HEK293 (cell line): ENCODE data around the gene PSMD8.

ENCODE experiments used
- SETDB1 ChIP-seq: IDR thresholded peaks from one replicate; pipeline ENCODE4 v1.6.1; 2017; ENCODE audit warnings: mild to moderate bottlenecking, low read length, moderate library complexity, mixed read lengths; ENCODE audit not compliant: insufficient read length
- ZNF133 ChIP-seq: fragments of 450-650 bp; formaldehyde crosslinking; IDR thresholded peaks from 2 replicates; pipeline ENCODE4 v1.5.1; 2016; ENCODE audit warnings: missing biosample characterization, missing genetic modification characterization
- ZNF169 ChIP-seq: fragments of 450-650 bp; formaldehyde crosslinking; IDR thresholded peaks from 2 replicates; pipeline ENCODE4 v1.5.1; 2016; ENCODE audit warnings: missing biosample characterization, missing genetic modification characterization
- ZNF202 ChIP-seq: fragments of 450-650 bp; formaldehyde crosslinking; IDR thresholded peaks from 2 replicates; pipeline ENCODE4 v1.5.1; 2016; ENCODE audit warnings: missing biosample characterization, missing genetic modification characterization, borderline replicate concordance
- ZNF24 ChIP-seq: fragments of 450-650 bp; formaldehyde crosslinking; IDR thresholded peaks from 2 replicates; pipeline ENCODE4 v1.5.1; 2016; ENCODE audit warnings: missing biosample characterization, missing genetic modification characterization
- ZNF311 ChIP-seq: fragments of 450-650 bp; formaldehyde crosslinking; IDR thresholded peaks from 2 replicates; pipeline ENCODE4 v1.5.1; 2017; ENCODE audit warnings: missing biosample characterization, missing genetic modification characterization, borderline replicate concordance
- ZNF433 ChIP-seq: fragments of 450-650 bp; formaldehyde crosslinking; IDR thresholded peaks from 2 replicates; pipeline ENCODE4 v1.5.1; 2016; ENCODE audit warnings: missing biosample characterization, missing genetic modification characterization, low read depth
- ZNF548 ChIP-seq: fragments of 450-650 bp; formaldehyde crosslinking; IDR thresholded peaks from 2 replicates; pipeline ENCODE4 v1.5.1; 2016; ENCODE audit warnings: missing biosample characterization, missing genetic modification characterization
- TF ChIP-seq, protein P1 (sequence below): fragments of 450-650 bp; formaldehyde crosslinking; conservative IDR thresholded peaks from 2 replicates; pipeline ENCODE4 v1.5.1; 2016; ENCODE audit warnings: low read depth, missing biosample characterization, missing genetic modification characterization
- TF ChIP-seq, protein P2 (sequence below): fragments of 450-650 bp; formaldehyde crosslinking; IDR thresholded peaks from 2 replicates; pipeline ENCODE4 v1.5.1; 2016; ENCODE audit warnings: missing biosample characterization, missing genetic modification characterization
- TF ChIP-seq, protein P3 (sequence below): IDR thresholded peaks from 2 replicates; pipeline ENCODE4 v1.6.1; 2011; ENCODE audit warnings: mild to moderate bottlenecking, low read depth, low read length, borderline replicate concordance
- TF ChIP-seq, protein P4 (sequence below): fragments of 450-650 bp; formaldehyde crosslinking; IDR thresholded peaks from 2 replicates; pipeline ENCODE4 v1.5.1; 2016; ENCODE audit warnings: missing biosample characterization, missing genetic modification characterization

DNA sequence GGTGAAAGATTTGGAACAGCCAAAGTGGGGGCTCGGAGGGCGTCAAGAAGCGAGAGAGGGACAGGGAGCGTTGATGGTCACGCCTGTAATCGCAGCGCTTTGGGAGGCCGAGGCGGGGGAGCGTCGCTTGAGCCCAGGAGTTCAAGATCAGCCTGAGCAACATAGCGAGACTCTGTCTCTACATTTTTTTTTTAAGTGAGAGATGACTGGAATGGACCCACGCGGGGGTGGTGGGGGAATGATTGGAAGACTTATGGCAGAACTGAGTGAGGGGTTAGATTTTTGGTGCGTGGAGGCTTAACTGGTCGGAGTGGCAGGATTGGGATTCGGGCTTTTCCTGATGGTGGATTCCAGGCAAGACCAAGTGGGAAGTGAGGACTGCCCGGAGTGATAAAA, 725 bp downstream of the PSMD8 start:
- TF ChIP-seq, protein P1, sequence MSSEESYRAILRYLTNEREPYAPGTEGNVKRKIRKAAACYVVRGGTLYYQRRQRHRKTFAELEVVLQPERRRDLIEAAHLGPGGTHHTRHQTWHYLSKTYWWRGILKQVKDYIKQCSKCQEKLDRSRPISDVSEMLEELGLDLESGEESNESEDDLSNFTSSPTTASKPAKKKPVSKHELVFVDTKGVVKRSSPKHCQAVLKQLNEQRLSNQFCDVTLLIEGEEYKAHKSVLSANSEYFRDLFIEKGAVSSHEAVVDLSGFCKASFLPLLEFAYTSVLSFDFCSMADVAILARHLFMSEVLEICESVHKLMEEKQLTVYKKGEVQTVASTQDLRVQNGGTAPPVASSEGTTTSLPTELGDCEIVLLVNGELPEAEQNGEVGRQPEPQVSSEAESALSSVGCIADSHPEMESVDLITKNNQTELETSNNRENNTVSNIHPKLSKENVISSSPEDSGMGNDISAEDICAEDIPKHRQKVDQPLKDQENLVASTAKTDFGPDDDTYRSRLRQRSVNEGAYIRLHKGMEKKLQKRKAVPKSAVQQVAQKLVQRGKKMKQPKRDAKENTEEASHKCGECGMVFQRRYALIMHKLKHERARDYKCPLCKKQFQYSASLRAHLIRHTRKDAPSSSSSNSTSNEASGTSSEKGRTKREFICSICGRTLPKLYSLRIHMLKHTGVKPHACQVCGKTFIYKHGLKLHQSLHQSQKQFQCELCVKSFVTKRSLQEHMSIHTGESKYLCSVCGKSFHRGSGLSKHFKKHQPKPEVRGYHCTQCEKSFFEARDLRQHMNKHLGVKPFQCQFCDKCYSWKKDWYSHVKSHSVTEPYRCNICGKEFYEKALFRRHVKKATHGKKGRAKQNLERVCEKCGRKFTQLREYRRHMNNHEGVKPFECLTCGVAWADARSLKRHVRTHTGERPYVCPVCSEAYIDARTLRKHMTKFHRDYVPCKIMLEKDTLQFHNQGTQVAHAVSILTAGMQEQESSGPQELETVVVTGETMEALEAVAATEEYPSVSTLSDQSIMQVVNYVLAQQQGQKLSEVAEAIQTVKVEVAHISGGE: no peak
- no peak for TF ChIP-seq SETDB1
- TF ChIP-seq, protein P2, sequence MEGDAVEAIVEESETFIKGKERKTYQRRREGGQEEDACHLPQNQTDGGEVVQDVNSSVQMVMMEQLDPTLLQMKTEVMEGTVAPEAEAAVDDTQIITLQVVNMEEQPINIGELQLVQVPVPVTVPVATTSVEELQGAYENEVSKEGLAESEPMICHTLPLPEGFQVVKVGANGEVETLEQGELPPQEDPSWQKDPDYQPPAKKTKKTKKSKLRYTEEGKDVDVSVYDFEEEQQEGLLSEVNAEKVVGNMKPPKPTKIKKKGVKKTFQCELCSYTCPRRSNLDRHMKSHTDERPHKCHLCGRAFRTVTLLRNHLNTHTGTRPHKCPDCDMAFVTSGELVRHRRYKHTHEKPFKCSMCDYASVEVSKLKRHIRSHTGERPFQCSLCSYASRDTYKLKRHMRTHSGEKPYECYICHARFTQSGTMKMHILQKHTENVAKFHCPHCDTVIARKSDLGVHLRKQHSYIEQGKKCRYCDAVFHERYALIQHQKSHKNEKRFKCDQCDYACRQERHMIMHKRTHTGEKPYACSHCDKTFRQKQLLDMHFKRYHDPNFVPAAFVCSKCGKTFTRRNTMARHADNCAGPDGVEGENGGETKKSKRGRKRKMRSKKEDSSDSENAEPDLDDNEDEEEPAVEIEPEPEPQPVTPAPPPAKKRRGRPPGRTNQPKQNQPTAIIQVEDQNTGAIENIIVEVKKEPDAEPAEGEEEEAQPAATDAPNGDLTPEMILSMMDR (tag by site-specific recombination): no peak
- TF ChIP-seq ZNF202 (tag by site-specific recombination): no peak
- no peak for TF ChIP-seq ZNF433
- no peak for TF ChIP-seq ZNF311 (tag by site-specific recombination)
- TF ChIP-seq, protein P3, sequence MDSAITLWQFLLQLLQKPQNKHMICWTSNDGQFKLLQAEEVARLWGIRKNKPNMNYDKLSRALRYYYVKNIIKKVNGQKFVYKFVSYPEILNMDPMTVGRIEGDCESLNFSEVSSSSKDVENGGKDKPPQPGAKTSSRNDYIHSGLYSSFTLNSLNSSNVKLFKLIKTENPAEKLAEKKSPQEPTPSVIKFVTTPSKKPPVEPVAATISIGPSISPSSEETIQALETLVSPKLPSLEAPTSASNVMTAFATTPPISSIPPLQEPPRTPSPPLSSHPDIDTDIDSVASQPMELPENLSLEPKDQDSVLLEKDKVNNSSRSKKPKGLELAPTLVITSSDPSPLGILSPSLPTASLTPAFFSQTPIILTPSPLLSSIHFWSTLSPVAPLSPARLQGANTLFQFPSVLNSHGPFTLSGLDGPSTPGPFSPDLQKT: no peak
- TF ChIP-seq ZNF169 (tag by site-specific recombination): peak; percentile 55; the same call in 1 of the 2 replicates
- TF ChIP-seq, protein P4, sequence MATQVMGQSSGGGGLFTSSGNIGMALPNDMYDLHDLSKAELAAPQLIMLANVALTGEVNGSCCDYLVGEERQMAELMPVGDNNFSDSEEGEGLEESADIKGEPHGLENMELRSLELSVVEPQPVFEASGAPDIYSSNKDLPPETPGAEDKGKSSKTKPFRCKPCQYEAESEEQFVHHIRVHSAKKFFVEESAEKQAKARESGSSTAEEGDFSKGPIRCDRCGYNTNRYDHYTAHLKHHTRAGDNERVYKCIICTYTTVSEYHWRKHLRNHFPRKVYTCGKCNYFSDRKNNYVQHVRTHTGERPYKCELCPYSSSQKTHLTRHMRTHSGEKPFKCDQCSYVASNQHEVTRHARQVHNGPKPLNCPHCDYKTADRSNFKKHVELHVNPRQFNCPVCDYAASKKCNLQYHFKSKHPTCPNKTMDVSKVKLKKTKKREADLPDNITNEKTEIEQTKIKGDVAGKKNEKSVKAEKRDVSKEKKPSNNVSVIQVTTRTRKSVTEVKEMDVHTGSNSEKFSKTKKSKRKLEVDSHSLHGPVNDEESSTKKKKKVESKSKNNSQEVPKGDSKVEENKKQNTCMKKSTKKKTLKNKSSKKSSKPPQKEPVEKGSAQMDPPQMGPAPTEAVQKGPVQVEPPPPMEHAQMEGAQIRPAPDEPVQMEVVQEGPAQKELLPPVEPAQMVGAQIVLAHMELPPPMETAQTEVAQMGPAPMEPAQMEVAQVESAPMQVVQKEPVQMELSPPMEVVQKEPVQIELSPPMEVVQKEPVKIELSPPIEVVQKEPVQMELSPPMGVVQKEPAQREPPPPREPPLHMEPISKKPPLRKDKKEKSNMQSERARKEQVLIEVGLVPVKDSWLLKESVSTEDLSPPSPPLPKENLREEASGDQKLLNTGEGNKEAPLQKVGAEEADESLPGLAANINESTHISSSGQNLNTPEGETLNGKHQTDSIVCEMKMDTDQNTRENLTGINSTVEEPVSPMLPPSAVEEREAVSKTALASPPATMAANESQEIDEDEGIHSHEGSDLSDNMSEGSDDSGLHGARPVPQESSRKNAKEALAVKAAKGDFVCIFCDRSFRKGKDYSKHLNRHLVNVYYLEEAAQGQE: no peak
- TF ChIP-seq ZNF548 (tag by site-specific recombination): no peak
- no peak for TF ChIP-seq ZNF24 (tag by site-specific recombination)
- TF ChIP-seq ZNF133 (tag by site-specific recombination): 0 out of 2 replicates have a peak, but pooled peaks have one; percentile 41
